Hematopoietic multipotent progenitor cell (in vitro differentiated cells): Measurements from ENCODE around the gene TP53TG5. TPM values are rescaled to one million over a fixed set of nuclear protein-coding genes. Genes with fewer than 3 reads are reported as not detected.
"Not testable (repeated sequence)": the region's sequence is repeated elsewhere in the genome, so short reads cannot be mapped to it uniquely, and the experiment has no call there.

Source experiments
- DNase-seq, 3 donors: peaks; one replicate each; pipeline ENCODE4 v3.0.0-alpha.2; 2011 to 2015; ENCODE audit warnings: low read depth in 2 of 3, low spot score in 2 of 3
- total RNA-seq: library from RNA; depleted of rRNA; stranded (reverse); fragments of >200 nt; gene quantifications from one replicate; pipeline ENCODE4 v1.2.3, GENCODE V29; 2012

Gene TP53TG5
- total RNA-seq, 1 donor: not detected

- DNase-seq: peak in 1 of 3 donors; percentile 32
These were observed 9.7 kb downstream of the TP53TG5 start for GRCh38 chr20:45368221-45368980.

GRCh38 chr20:45367126-45367525 lies 11.0 kb downstream of the TP53TG5 start:
- no peak for DNase-seq

GRCh38 chr20:45366631-45367030 lies 11.5 kb downstream of the TP53TG5 start:
- no peak for DNase-seq

GRCh38 chr20:45366192-45366591 lies 11.9 kb downstream of the TP53TG5 start:
- DNase-seq: no peak

- no peak for DNase-seq
These were observed 12.6 kb downstream of the TP53TG5 start for GRCh38 chr20:45365444-45365970.

GRCh38 chr20:45363611-45364492 lies 14.3 kb downstream of the TP53TG5 start:
- DNase-seq: no peak

GRCh38 chr20:45362804-45363610 lies 15.1 kb downstream of the TP53TG5 start, which contains the start of gene SYS1:
Gene SYS1, plus strand, starts transcription at chr20:45363156. Its CDS starts 376 bp downstream, at chr20:45363532.
- peak; percentile 98 to 99 (median 98) for DNase-seq

GRCh38 chr20:45361793-45362192 lies 16.3 kb downstream of the TP53TG5 start:
- DNase-seq: no peak

- no peak for DNase-seq
These were observed 18.5 kb downstream of the TP53TG5 start for GRCh38 chr20:45359406-45360148.

- no peak for DNase-seq
These were observed 19.1 kb downstream of the TP53TG5 start for GRCh38 chr20:45359069-45359405.

- no peak for DNase-seq
These were observed 19.6 kb downstream of the TP53TG5 start for GRCh38 chr20:45358282-45359068.

- no peak for DNase-seq
These were observed 22.7 kb downstream of the TP53TG5 start for GRCh38 chr20:45355209-45356084.

GRCh38 chr20:45354423-45355208 lies 23.5 kb downstream of the TP53TG5 start:
- no peak for DNase-seq

- DNase-seq: no peak
These were observed 24.4 kb downstream of the TP53TG5 start for GRCh38 chr20:45353746-45354145.

GRCh38 chr20:45352729-45353128 lies 25.4 kb downstream of the TP53TG5 start:
- DNase-seq: no peak

- DNase-seq: not testable (repeated sequence)
These were observed 27.3 kb downstream of the TP53TG5 start for GRCh38 chr20:45350795-45351194.

- no peak for DNase-seq
These were observed 27.9 kb downstream of the TP53TG5 start for GRCh38 chr20:45350217-45350616.
